Measurements from ENCODE around the gene MOB3A. TPM values are rescaled to one million over a fixed set of nuclear protein-coding genes. Genes with fewer than 3 reads are reported as not detected.

MOB3A gene
- total and polyA plus RNA-seq, 2 experiments from 2014 or later: 2.9 to 5.9 TPM

- peaks cover 13% of the 10 kb centered on the region for H3K4me1 Mint-ChIP-seq
- DNase-seq (ENCODE audit: low spot score): no peak
- Histone ChIP-seq H3K79me2 (replicated peaks; ENCODE audit: insufficient read depth) (no peaks in the 10 kb centered on the region), H3K4me3 (no peak overlapping the region), H3K27ac (ENCODE audit: low read depth) (0 out of 2 replicates have a peak overlapping the region, but pooled peaks have one; percentile 55), H3K4me2 (no peak overlapping the region), H3K36me3 (ENCODE audit: insufficient read depth) (no peaks in the 10 kb centered on the region), H2AFZ (no peak overlapping the region), H3F3A (replicated peaks; ENCODE audit: low read depth) (peaks cover 3% of the 10 kb centered on the region; the same call in 1 of the 2 replicates), H4K20me1 (replicated peaks; ENCODE audit: insufficient read depth) (no peaks in the 10 kb centered on the region), H3K4me1 (ENCODE audit: insufficient read depth) (peaks cover 5% of the 10 kb centered on the region; the same call in 1 of the 2 replicates), H3K27me3 (ENCODE audit: insufficient read depth) (no peaks in the 10 kb centered on the region), H3K9me2 (ENCODE audit: insufficient read depth) (no peaks in the 10 kb centered on the region)
- H3K9me3 Mint-ChIP-seq: no peaks in the 10 kb centered on the region
- no peak for ATAC-seq
- H3K36me3 Mint-ChIP-seq (ENCODE audit: low read depth): no peaks in the 10 kb centered on the region
- peaks cover 1% of the 10 kb centered on the region for H3K27me3 Mint-ChIP-seq (ENCODE audit: insufficient read depth, low read depth, poor library complexity)
- peak overlapping the region; percentile 62; the same call in 1 of the 2 replicates for H3K27ac Mint-ChIP-seq
- no peak for TF ChIP-seq ZNF114 (CRISPR knock-in tag; IDR thresholded peaks at IDR 0.05)
- TF ChIP-seq JUNB (IDR thresholded peaks at IDR 0.05; ENCODE audit: unreplicated experiment): no peak
- TF ChIP-seq ETS1 (IDR thresholded peaks at IDR 0.05): no peak
- no peak for TF ChIP-seq STAT1 (IDR thresholded peaks at IDR 0.05; ENCODE audit: unreplicated experiment)
- no peak for TF ChIP-seq EZH2 (IDR thresholded peaks at IDR 0.05; ENCODE audit: low read depth, unreplicated experiment)
- no peak for TF ChIP-seq EZH2phosphoT487 (IDR thresholded peaks at IDR 0.05; ENCODE audit: unreplicated experiment)
- no peak for TF ChIP-seq CREB1 (CRISPR knock-in tag; IDR thresholded peaks at IDR 0.05; ENCODE audit: low read depth)
- TF ChIP-seq NANOG (IDR thresholded peaks at IDR 0.05; ENCODE audit: borderline replicate concordance): no peak
- TF ChIP-seq, protein P1, sequence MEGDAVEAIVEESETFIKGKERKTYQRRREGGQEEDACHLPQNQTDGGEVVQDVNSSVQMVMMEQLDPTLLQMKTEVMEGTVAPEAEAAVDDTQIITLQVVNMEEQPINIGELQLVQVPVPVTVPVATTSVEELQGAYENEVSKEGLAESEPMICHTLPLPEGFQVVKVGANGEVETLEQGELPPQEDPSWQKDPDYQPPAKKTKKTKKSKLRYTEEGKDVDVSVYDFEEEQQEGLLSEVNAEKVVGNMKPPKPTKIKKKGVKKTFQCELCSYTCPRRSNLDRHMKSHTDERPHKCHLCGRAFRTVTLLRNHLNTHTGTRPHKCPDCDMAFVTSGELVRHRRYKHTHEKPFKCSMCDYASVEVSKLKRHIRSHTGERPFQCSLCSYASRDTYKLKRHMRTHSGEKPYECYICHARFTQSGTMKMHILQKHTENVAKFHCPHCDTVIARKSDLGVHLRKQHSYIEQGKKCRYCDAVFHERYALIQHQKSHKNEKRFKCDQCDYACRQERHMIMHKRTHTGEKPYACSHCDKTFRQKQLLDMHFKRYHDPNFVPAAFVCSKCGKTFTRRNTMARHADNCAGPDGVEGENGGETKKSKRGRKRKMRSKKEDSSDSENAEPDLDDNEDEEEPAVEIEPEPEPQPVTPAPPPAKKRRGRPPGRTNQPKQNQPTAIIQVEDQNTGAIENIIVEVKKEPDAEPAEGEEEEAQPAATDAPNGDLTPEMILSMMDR (conservative IDR thresholded peaks at IDR 0.05; ENCODE audit: low read depth in 2 of 2): no peak
- no peak for TF ChIP-seq REST (IDR thresholded peaks at IDR 0.05; ENCODE audit: unreplicated experiment)
- TF ChIP-seq ZNF462 (CRISPR knock-in tag; IDR thresholded peaks at IDR 0.05): no peak
- no peak for TF ChIP-seq POLR2AphosphoS5 (IDR thresholded peaks at IDR 0.05; ENCODE audit: low read depth)
- H3K4me3 Mint-ChIP-seq: no peak overlapping the region
Observed at GRCh38 chr19:2084993-2085720, 11.0 kb downstream of the MOB3A start.
